NCI-H2227 (cell line): ENCODE measurements around the gene PALB2.
A peak's percentile ranks its signal among the peaks of the same experiment; 100 is the strongest.

Source experiments
- DNase-seq: peaks from one replicate; lab custom pipeline; 2025; ENCODE audit not compliant: unreplicated experiment; lab: John Stamatoyannopoulos, UW

The PALB2 gene

DNA sequence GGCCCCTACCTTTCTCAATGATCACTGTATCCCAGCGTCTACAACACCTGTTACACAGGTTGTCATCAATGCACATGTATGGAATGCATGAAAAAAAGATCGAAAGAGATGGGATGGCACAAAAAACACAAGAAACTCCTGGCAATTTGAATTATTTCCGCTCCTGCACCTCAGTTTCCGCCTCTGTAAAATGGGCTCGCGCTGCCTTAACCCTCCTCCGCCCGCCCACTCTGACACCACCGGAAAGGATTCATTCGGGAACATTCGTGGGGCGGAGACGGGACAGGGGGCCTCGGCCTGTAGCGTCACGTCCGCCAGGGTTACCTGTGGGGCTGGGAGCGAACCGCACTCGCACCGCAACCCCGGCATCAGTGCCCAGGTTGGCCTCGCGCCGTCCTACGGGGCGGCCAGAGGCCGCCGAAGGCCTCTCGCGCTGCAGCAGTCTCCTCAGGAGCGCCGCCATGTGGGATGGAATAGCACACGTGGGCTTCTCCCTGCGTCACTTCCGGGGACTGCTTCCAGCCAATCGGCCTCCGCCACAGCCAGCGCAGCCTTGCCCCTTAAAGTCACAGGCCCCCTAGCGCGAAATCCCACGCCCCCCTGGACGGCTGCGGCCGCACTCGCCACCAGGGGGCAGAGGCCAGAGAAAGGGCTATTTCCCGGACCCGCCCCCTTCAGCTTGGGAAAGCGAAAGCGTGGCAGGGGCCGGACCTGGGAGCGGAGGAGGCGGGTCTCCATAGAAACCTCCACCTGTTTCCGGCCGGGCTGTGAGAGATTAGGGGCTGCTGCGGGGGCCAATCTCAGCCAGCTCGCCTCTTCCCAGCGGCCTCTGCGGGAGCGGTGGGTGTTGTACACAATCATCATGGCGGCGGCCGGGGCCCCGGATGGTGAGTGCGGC lies 84.0 kb downstream of the PALB2 start, which contains the start of the genes EARS2 and UBFD1:
Gene EARS2, minus strand, starts transcription at position 470 of the 898 bp plus-strand sequence. Its CDS starts 7 bp downstream, at position 463.
Gene UBFD1, plus strand, starts transcription at position 847 of the 898 bp plus-strand sequence. Its CDS starts 16 bp downstream, at position 863.
- DNase-seq: peak; percentile 98

DNA sequence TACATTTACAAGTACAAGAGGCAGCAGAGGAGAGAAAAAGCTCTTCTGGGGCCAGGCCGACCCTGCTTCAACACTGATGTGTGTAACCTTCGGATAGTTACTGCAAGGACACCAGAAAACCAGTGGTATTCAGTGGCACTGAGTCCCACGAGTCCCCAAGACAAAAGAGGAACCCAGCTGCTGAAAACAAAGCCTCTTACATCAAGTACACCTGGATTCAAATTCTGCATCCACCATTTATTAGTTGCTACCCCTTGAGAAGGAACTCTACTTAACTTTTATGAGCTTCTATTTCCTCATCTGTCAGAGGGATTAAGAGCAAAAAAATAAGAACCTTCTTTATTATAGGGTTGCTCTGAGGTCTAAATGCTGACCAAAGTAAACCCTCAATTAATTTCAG lies 86.6 kb downstream of the PALB2 start:
- DNase-seq: no peak
